Prostate gland (tissue), 2 donors: ENCODE measurements around the gene CDH9.

ENCODE experiments used
- POLR2A ChIP-seq: fragments of 450-650 bp; IDR thresholded peaks from one replicate; pipeline ENCODE4 v1.6.1; 2016; ENCODE audit warnings: antibody characterized with exemption, mild to moderate bottlenecking
- POLR2AphosphoS5 ChIP-seq: sonication (generic); formaldehyde crosslinking; IDR thresholded peaks from one replicate; pipeline ENCODE4 v1.6.1; 2017; ENCODE audit warnings: antibody characterized with exemption
- TF ChIP-seq, protein P1 (sequence below), 4 experiments: fragments of 200-600 bp in 2 of 4; fragments of 450-650 bp in 2 of 4; sonication (generic) in 2 of 4; IDR thresholded peaks; 1 replicate in 3 of 4; 2 replicates in 1 of 4; pipeline ENCODE4 v1.5.1; 2016 to 2019; ENCODE audit warnings: antibody characterized with exemption in 4 of 4, mild to moderate bottlenecking in 2 of 4, moderate library complexity in 2 of 4

DNA sequence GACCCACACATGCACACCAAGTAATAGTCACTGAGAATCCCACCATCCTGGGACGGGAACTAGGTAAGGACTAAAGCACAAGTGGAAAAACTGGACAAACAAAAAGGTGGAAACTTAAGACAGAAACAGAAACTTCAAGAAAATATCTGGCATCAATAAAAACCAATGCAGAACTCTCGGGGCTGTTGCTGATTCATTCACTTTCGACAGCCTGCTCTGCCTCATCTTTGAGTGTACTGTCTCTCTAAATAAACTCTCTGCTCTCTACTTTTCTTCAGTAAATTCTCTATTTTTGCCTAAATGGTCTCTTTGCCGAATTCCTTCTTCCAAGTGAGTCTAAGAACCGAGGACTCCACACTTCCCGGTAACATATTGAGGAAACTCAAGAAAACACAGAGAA lies 116.9 kb downstream of the CDH9 start:
- TF ChIP-seq, protein P1, sequence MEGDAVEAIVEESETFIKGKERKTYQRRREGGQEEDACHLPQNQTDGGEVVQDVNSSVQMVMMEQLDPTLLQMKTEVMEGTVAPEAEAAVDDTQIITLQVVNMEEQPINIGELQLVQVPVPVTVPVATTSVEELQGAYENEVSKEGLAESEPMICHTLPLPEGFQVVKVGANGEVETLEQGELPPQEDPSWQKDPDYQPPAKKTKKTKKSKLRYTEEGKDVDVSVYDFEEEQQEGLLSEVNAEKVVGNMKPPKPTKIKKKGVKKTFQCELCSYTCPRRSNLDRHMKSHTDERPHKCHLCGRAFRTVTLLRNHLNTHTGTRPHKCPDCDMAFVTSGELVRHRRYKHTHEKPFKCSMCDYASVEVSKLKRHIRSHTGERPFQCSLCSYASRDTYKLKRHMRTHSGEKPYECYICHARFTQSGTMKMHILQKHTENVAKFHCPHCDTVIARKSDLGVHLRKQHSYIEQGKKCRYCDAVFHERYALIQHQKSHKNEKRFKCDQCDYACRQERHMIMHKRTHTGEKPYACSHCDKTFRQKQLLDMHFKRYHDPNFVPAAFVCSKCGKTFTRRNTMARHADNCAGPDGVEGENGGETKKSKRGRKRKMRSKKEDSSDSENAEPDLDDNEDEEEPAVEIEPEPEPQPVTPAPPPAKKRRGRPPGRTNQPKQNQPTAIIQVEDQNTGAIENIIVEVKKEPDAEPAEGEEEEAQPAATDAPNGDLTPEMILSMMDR (IDR thresholded peaks at IDR 0.05), result no peak
- no peak for TF ChIP-seq POLR2AphosphoS5
- TF ChIP-seq POLR2A, result no peak
